PFSK-1 (cell line): ENCODE data around the gene PRKCE.

Source experiments
- POLR2AphosphoS5 ChIP-seq: IDR thresholded peaks from 2 replicates; pipeline ENCODE4 v1.6.1; 2012; ENCODE audit warnings: low read depth, mild to moderate bottlenecking, control low read depth, low read length, moderate library complexity
- TAF1 ChIP-seq: IDR thresholded peaks from 2 replicates; pipeline ENCODE4 v1.6.1; 2012; ENCODE audit warnings: low read length, control low read depth, borderline replicate concordance; ENCODE audit not compliant: insufficient read depth
- TF ChIP-seq, protein P1 (sequence below), 2 experiments: IDR thresholded peaks; 2 replicates each; pipeline versions ENCODE4 v1.6.1 to v1.8.0; 2011 to 2012; ENCODE audit warnings: low read depth in 2 of 2, low read length in 2 of 2, control low read depth in 1 of 2, inconsistent platforms in 1 of 2, mild to moderate bottlenecking in 1 of 2, moderate library complexity in 1 of 2; ENCODE audit not compliant: insufficient read depth in 1 of 2

- TF ChIP-seq, protein P1, sequence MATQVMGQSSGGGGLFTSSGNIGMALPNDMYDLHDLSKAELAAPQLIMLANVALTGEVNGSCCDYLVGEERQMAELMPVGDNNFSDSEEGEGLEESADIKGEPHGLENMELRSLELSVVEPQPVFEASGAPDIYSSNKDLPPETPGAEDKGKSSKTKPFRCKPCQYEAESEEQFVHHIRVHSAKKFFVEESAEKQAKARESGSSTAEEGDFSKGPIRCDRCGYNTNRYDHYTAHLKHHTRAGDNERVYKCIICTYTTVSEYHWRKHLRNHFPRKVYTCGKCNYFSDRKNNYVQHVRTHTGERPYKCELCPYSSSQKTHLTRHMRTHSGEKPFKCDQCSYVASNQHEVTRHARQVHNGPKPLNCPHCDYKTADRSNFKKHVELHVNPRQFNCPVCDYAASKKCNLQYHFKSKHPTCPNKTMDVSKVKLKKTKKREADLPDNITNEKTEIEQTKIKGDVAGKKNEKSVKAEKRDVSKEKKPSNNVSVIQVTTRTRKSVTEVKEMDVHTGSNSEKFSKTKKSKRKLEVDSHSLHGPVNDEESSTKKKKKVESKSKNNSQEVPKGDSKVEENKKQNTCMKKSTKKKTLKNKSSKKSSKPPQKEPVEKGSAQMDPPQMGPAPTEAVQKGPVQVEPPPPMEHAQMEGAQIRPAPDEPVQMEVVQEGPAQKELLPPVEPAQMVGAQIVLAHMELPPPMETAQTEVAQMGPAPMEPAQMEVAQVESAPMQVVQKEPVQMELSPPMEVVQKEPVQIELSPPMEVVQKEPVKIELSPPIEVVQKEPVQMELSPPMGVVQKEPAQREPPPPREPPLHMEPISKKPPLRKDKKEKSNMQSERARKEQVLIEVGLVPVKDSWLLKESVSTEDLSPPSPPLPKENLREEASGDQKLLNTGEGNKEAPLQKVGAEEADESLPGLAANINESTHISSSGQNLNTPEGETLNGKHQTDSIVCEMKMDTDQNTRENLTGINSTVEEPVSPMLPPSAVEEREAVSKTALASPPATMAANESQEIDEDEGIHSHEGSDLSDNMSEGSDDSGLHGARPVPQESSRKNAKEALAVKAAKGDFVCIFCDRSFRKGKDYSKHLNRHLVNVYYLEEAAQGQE (IDR thresholded peaks at IDR 0.05; ENCODE audit: insufficient read depth in 1 of 2, low read depth in 2 of 2, low read length in 2 of 2), result no peak
- no peak for TF ChIP-seq POLR2AphosphoS5
- no peak for TF ChIP-seq TAF1
These were observed 130.0 kb downstream of the PRKCE start for GRCh38 chr2:45781464-45781811.
